ENCODE measurements around the gene CBFA2T3.

- TF ChIP-seq CTCF (IDR thresholded peaks at IDR 0.05; ENCODE audit: low read depth, low read length) = no peak
- no peak for TF ChIP-seq EZH2phosphoT487 (IDR thresholded peaks at IDR 0.05; ENCODE audit: low read depth)
Measured at GRCh38 chr16:88883946-88884345, 93.1 kb downstream of the CBFA2T3 start.
